ENCODE measurements around the gene SPNS1.

DNA sequence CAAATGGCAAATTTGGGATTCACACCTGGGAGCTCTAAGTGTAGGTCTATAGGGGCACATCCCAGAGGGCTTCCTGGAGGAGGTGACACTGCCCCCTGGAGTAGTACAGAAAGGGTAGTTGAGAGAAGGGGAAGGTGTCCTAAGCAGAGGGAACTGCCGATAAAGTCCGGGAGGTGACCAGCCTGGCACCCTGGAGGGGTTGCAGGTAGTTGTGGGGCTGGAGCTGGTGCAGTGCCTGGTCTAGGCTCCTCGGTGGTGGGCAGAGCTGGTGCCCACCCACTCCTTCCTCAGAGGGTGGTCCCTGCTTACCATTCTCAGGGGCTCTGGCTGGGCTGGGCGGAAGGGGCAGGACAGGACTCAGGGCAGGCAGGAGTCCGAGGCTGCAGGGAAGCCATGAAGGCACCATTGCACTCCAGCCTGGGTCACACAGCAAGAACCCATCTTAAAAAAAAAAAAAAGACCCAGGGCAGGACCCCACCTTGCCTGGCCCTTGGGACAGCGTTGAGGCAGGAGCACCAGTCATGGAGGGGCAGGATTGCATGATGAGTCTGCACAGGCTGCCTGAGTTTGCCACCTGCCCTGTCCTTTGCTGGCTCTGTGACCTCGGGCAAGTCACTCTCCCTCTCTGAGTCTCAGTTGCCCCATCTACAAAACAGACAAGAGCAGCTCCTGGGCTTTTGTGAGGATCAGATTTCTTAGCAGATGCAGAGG lies 54.0 kb downstream of the SPNS1 start:
- no peak for TF ChIP-seq POLR2AphosphoS5 (IDR thresholded peaks at IDR 0.05)
- TF ChIP-seq, protein P1, sequence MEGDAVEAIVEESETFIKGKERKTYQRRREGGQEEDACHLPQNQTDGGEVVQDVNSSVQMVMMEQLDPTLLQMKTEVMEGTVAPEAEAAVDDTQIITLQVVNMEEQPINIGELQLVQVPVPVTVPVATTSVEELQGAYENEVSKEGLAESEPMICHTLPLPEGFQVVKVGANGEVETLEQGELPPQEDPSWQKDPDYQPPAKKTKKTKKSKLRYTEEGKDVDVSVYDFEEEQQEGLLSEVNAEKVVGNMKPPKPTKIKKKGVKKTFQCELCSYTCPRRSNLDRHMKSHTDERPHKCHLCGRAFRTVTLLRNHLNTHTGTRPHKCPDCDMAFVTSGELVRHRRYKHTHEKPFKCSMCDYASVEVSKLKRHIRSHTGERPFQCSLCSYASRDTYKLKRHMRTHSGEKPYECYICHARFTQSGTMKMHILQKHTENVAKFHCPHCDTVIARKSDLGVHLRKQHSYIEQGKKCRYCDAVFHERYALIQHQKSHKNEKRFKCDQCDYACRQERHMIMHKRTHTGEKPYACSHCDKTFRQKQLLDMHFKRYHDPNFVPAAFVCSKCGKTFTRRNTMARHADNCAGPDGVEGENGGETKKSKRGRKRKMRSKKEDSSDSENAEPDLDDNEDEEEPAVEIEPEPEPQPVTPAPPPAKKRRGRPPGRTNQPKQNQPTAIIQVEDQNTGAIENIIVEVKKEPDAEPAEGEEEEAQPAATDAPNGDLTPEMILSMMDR (IDR thresholded peaks at IDR 0.05) = no peak
- TF ChIP-seq POLR2A (IDR thresholded peaks at IDR 0.05) = no peak
